Glutamatergic neuron (in vitro differentiated cells): Measurements from ENCODE around the gene GBA2. TPM values are rescaled to one million over a fixed set of nuclear protein-coding genes. Genes with fewer than 3 reads are reported as not detected.

Experiments used
- DNase-seq: peaks from one replicate; pipeline ENCODE4 v3.0.0; 2022
- H3K27ac Mint-ChIP-seq: one replicate; pipeline ENCODE4 v1.8.0; 2020; ENCODE audit warnings: mild to moderate bottlenecking, mixed read lengths, inconsistent platforms; ENCODE audit not compliant: unreplicated experiment
- H3K27me3 Mint-ChIP-seq: one replicate; pipeline ENCODE4 v1.8.0; 2020; ENCODE audit warnings: mild to moderate bottlenecking, moderate library complexity, mixed read lengths, inconsistent platforms; ENCODE audit not compliant: unreplicated experiment
- H3K36me3 Mint-ChIP-seq: one replicate; pipeline ENCODE4 v1.8.0; 2020; ENCODE audit warnings: mild to moderate bottlenecking, mixed read lengths, inconsistent platforms; ENCODE audit not compliant: unreplicated experiment
- H3K4me1 Mint-ChIP-seq: one replicate; pipeline ENCODE4 v1.8.0; 2020; ENCODE audit warnings: mild to moderate bottlenecking, low read depth, mixed read lengths, inconsistent platforms; ENCODE audit not compliant: unreplicated experiment
- H3K4me3 Mint-ChIP-seq: one replicate; pipeline ENCODE4 v1.8.0; 2020; ENCODE audit warnings: mild to moderate bottlenecking, mixed read lengths, inconsistent platforms; ENCODE audit not compliant: unreplicated experiment
- H3K9me3 Mint-ChIP-seq: one replicate; pipeline ENCODE4 v1.8.0; 2020; ENCODE audit warnings: mild to moderate bottlenecking, moderate library complexity, mixed read lengths, inconsistent platforms; ENCODE audit not compliant: unreplicated experiment
- total RNA-seq: library from RNA; stranded (reverse); fragmentation: NEBNext Ultra II Directional; extraction: Animal tissue kit (Norgen Biotek cat#: 25700); gene quantifications from one replicate; pipeline ENCODE4 v1.2.1, GENCODE V29; 2021; ENCODE audit not compliant: unreplicated experiment
- TF ChIP-seq, protein P1 (sequence below): fragments of 200-600 bp; sonication (generic); IDR thresholded peaks from one replicate; pipeline ENCODE4 v1.5.0; 2021; ENCODE audit not compliant: partially characterized antibody, unreplicated experiment

The GBA2 gene
- total RNA-seq, 1 donor from 2014 or later: 287 TPM

DNA sequence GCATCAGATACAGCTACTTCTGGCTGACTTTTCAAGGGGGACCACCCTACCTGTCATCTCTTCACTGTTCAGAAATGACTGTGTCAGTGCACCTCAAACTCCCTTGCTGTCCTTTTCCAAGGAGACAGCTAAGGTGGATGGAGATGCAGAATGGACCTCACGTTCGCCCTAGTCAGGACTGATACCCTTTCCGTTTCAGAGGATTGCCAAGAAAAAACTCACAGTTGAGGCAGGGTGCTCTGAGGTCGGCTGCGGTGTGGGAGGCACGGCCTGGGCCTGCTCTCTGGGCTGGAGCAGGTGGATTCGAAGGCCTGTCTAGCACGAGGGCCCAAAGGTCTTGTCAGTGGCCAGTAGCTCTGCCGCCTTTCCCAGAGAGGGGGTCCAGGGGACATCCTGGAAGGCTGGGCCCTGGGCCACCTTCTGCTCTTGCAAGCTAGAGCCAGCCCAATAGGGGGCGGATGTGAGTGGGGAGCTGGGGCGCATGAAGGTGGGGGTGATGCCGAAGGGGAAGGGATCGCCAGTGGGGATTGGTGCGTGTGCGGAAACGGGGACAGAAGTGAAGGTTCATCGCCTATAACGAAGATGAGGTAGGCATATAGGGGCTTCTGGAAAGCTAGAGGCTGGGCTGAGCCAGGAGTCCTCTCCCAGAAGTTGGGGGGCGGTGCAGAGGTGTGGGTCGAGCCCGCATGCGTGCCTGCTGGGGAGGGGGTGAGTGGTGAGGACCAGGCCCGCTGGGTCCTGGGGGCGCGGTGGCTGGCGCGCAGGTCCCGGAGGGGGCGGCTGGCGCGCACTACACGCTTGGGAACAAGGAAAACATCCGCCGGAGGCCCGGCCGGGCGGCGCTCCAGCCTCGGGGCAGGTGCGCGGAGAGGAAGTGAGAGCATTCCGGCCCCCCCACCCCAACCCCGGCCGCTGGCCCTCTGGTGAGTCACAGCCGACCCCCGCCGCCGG, 7.5 kb upstream of the GBA2 start:
- Mint-ChIP-seq H3K27me3 (peaks cover 14% of the 10 kb centered on the region), H3K4me3 (peak overlapping the region; percentile 96), H3K27ac (peak overlapping the region; percentile 75), H3K9me3 (peaks cover 17% of the 10 kb centered on the region), H3K36me3 (peaks cover 4% of the 10 kb centered on the region), H3K4me1 (peaks cover 8% of the 10 kb centered on the region)
- DNase-seq: peak; percentile 65
- TF ChIP-seq, protein P1, sequence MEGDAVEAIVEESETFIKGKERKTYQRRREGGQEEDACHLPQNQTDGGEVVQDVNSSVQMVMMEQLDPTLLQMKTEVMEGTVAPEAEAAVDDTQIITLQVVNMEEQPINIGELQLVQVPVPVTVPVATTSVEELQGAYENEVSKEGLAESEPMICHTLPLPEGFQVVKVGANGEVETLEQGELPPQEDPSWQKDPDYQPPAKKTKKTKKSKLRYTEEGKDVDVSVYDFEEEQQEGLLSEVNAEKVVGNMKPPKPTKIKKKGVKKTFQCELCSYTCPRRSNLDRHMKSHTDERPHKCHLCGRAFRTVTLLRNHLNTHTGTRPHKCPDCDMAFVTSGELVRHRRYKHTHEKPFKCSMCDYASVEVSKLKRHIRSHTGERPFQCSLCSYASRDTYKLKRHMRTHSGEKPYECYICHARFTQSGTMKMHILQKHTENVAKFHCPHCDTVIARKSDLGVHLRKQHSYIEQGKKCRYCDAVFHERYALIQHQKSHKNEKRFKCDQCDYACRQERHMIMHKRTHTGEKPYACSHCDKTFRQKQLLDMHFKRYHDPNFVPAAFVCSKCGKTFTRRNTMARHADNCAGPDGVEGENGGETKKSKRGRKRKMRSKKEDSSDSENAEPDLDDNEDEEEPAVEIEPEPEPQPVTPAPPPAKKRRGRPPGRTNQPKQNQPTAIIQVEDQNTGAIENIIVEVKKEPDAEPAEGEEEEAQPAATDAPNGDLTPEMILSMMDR: peak; percentile 27

DNA sequence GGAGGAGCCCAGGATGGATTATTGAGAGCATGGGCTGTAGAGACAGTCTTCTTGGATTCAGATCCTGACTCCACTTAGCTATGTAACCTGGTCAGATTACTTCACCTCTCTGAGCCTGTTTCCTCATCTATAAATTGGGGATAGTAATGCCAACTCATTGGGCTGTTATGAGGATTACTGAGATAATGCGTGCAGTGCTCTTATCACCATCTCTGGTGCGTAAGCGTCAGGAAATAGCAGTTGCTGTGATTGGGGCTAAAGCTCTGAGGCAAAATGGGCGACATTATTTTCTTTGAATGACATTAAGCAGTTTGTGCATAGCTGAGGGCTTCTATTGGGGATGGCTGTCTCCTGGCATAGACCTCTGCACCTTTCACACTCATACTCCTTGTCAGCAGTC, 6.0 kb upstream of the GBA2 start:
- Mint-ChIP-seq H3K9me3 (peaks cover 17% of the 10 kb centered on the region), H3K27me3 (peaks cover 16% of the 10 kb centered on the region), H3K4me3 (no peak overlapping the region), H3K27ac (no peak overlapping the region), H3K4me1 (peaks cover 8% of the 10 kb centered on the region), H3K36me3 (peaks cover 4% of the 10 kb centered on the region)
- TF ChIP-seq, protein P1: no peak
- DNase-seq: no peak

DNA sequence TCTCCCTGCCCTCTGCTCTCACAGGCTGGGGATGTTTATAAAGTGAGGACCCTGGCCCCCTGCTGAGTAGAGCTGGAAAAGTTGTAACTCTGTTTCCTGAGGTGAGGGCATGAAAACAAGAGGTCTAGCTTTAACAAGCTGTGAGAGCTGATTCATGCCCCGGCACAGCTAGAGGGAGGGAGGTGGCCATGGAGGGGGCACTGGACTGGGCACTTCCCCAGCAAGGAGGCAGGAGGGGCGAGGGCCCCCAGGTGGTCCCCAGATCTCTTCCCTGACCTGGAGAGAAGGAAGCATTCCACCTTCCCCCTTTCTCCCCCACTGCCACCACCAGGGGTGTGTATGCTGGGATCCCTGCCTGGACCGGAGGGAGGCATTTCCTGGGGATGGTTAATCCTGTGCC, 5.2 kb upstream of the GBA2 start, which contains the start of gene MSMP:
TSS of gene MSMP (minus strand) at position 13 of the 400 bp plus-strand sequence. CDS start 147 bp downstream, outside the sequence.
- TF ChIP-seq, protein P1: no peak
- Mint-ChIP-seq H3K27ac (no peak within 1 kb of the TSS), H3K9me3 (peaks cover 15% of the 10 kb centered on the region), H3K4me3 (peak within 1 kb of the TSS; percentile 35), H3K4me1 (peaks cover 7% of the 10 kb centered on the region), H3K27me3 (peaks cover 19% of the 10 kb centered on the region), H3K36me3 (peaks cover 4% of the 10 kb centered on the region)
- DNase-seq: no peak

DNA sequence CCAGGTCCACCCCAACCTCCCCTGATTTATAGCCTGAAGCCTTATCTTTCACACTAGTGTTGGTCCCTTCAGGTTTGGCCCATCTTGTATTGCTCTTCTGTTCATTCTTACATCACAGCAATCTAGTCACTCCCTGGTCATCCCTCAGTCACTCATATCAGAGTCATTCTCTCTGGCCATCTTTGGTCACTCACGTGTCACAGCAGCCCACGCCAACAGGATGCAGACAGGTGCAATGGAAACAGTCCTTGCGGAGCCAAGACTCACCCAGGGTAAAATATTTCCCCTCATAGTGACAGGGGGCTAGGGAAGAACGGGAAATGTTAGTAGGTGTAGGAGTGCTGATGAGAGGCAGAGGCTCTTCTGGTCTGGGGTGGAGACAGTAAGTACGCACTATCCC, 4.4 kb upstream of the GBA2 start:
- Mint-ChIP-seq H3K36me3 (peaks cover 4% of the 10 kb centered on the region), H3K9me3 (peaks cover 13% of the 10 kb centered on the region), H3K27ac (no peak overlapping the region), H3K4me1 (peaks cover 7% of the 10 kb centered on the region), H3K27me3 (peaks cover 19% of the 10 kb centered on the region), H3K4me3 (peak overlapping the region; percentile 35)
- TF ChIP-seq, protein P1: no peak
- DNase-seq: no peak

DNA sequence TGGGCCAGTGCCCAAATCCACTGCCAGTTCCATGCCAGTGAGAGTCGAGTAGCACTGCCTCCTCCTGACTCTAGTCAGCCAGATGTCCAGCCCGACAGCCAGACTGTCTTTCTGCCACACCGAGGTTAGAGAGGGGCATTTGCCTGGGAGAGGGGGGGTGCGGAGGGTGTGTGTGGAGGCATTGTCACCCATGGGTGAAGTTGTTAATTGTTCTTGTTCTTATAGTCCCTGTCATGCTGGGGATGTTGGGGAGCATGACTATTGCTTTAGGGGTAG, 1.2 kb upstream of the GBA2 start:
- H3K27ac Mint-ChIP-seq: peak overlapping the region; percentile 59
- no peak for DNase-seq
- peaks cover 15% of the 10 kb centered on the region for H3K9me3 Mint-ChIP-seq
- H3K27me3 Mint-ChIP-seq: peaks cover 13% of the 10 kb centered on the region
- peak overlapping the region; percentile 94 for H3K4me3 Mint-ChIP-seq
- H3K36me3 Mint-ChIP-seq: no peaks in the 10 kb centered on the region
- H3K4me1 Mint-ChIP-seq: peaks cover 20% of the 10 kb centered on the region
- TF ChIP-seq, protein P1: no peak
